ENCODE data around the gene CIAO2B. TPM values are rescaled to one million over a fixed set of nuclear protein-coding genes. Genes with fewer than 3 reads are reported as not detected.

The CIAO2B gene
- polyA plus RNA-seq, 1 donor from 2014 or later: 339 TPM

DNA sequence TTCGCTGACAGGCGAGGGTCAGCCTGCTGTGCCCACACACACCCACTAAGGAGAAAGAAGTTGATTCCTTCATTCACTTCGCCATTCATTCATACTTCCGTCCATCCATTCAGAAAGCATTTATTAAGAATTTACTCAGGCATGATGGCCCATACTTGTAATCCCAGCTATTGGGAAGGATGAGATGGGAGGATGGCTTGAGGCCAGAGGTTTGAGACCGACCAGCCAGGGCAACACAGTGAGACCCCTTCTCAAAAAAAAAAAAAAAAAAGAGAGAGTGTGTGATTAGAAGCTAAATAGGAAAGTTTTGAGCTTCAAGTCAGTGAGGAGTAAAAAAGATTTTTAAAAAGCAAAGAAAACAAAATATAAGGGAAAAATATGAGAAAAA, 9.8 kb upstream of the CIAO2B start:
- H3K4me3 ChIP-seq (ENCODE audit: low read length): no peak overlapping the region
- no peaks in the 10 kb centered on the region for H4K20me1 ChIP-seq (ENCODE audit: insufficient read depth)
- H3K9me3 ChIP-seq (ENCODE audit: low read length): no peaks in the 10 kb centered on the region
- H3F3A ChIP-seq (ENCODE audit: insufficient read depth, low read length, poor library complexity, severe bottlenecking): no peaks in the 10 kb centered on the region
- H2AFZ ChIP-seq (ENCODE audit: low read depth, low read length): no peak overlapping the region
- H3K79me2 ChIP-seq (replicated peaks; ENCODE audit: insufficient read depth, low read length): no peaks in the 10 kb centered on the region
- TF ChIP-seq MXI1 (conservative IDR thresholded peaks at IDR 0.05; ENCODE audit: poor library complexity, severe bottlenecking) (no peak), POLR2AphosphoS5 (IDR thresholded peaks at IDR 0.05) (no peak), SMC3 (conservative IDR thresholded peaks at IDR 0.05; ENCODE audit: poor library complexity) (no peak), TAF1 (IDR thresholded peaks at IDR 0.05; ENCODE audit: low read depth) (no peak), REST (IDR thresholded peaks at IDR 0.05; ENCODE audit: borderline replicate concordance) (no peak), RAD21 (conservative IDR thresholded peaks at IDR 0.05) (no peak), EP300 (conservative IDR thresholded peaks at IDR 0.05; ENCODE audit: poor library complexity, severe bottlenecking) (no peak)
- TF ChIP-seq, protein P1, sequence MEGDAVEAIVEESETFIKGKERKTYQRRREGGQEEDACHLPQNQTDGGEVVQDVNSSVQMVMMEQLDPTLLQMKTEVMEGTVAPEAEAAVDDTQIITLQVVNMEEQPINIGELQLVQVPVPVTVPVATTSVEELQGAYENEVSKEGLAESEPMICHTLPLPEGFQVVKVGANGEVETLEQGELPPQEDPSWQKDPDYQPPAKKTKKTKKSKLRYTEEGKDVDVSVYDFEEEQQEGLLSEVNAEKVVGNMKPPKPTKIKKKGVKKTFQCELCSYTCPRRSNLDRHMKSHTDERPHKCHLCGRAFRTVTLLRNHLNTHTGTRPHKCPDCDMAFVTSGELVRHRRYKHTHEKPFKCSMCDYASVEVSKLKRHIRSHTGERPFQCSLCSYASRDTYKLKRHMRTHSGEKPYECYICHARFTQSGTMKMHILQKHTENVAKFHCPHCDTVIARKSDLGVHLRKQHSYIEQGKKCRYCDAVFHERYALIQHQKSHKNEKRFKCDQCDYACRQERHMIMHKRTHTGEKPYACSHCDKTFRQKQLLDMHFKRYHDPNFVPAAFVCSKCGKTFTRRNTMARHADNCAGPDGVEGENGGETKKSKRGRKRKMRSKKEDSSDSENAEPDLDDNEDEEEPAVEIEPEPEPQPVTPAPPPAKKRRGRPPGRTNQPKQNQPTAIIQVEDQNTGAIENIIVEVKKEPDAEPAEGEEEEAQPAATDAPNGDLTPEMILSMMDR (IDR thresholded peaks at IDR 0.05; ENCODE audit: poor library complexity, severe bottlenecking): no peak
- peaks cover 15% of the 10 kb centered on the region for H3K27me3 ChIP-seq (ENCODE audit: insufficient read depth, low read depth, low read length)
- H3K27ac ChIP-seq (ENCODE audit: low read length): no peak overlapping the region
- H3K36me3 ChIP-seq (ENCODE audit: insufficient read depth, low read length): no peaks in the 10 kb centered on the region
- H3K9me2 ChIP-seq (ENCODE audit: insufficient read depth, low read length): no peaks in the 10 kb centered on the region
- H3K4me2 ChIP-seq (ENCODE audit: low read length): no peak overlapping the region
- no peak overlapping the region for H3K9ac ChIP-seq (ENCODE audit: low read length)

DNA sequence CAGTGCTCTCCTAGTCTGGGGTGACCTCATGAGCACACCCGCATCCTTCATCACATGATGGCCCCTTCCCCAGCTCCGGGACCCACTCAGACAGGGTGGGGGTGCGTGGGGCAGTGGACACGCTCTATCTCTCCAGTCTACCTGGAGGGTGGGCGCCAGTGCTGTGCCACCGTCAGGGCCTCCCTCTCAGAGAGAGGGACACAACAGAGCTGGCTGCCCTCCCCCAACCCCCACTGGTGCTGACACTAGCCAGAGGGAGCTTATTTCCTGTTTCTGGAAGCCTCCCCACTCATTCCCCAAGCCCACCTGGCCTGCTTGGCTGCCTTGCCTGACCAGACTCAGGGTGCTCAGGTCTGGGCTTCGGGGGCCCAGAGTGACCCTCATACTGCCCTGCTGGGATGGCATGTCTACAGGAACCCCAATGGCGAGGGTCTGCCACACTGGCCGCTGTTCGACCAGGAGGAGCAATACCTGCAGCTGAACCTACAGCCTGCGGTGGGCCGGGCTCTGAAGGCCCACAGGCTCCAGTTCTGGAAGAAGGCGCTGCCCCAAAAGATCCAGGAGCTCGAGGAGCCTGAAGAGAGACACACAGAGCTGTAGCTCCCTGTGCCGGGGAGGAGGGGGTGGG, 9.3 kb upstream of the CIAO2B start:
- H3K27me3 ChIP-seq (ENCODE audit: insufficient read depth, low read depth, low read length): peaks cover 10% of the 10 kb centered on the region
- no peaks in the 10 kb centered on the region for H4K20me1 ChIP-seq (ENCODE audit: insufficient read depth)

More for the DNA sequence above, 9.3 kb upstream of the CIAO2B start:
- Histone ChIP-seq H3K27ac (ENCODE audit: low read length) (no peak overlapping the region), H3K4me3 (ENCODE audit: low read length) (no peak overlapping the region), H3K36me3 (ENCODE audit: insufficient read depth, low read length) (no peaks in the 10 kb centered on the region), H3F3A (ENCODE audit: insufficient read depth, low read length, poor library complexity, severe bottlenecking) (no peaks in the 10 kb centered on the region), H3K4me2 (ENCODE audit: low read length) (no peak overlapping the region), H3K9me2 (ENCODE audit: insufficient read depth, low read length) (no peaks in the 10 kb centered on the region), H3K9ac (ENCODE audit: low read length) (no peak overlapping the region), H2AFZ (ENCODE audit: low read depth, low read length) (no peak overlapping the region), H3K79me2 (replicated peaks; ENCODE audit: insufficient read depth, low read length) (no peaks in the 10 kb centered on the region), H3K9me3 (ENCODE audit: low read length) (no peaks in the 10 kb centered on the region)
- TF ChIP-seq SMC3 (conservative IDR thresholded peaks at IDR 0.05; ENCODE audit: poor library complexity): no peak
- no peak for TF ChIP-seq REST (IDR thresholded peaks at IDR 0.05; ENCODE audit: borderline replicate concordance)
- TF ChIP-seq TAF1 (IDR thresholded peaks at IDR 0.05; ENCODE audit: low read depth): no peak
- TF ChIP-seq, protein P1 (IDR thresholded peaks at IDR 0.05; ENCODE audit: poor library complexity, severe bottlenecking): no peak
- no peak for TF ChIP-seq MXI1 (conservative IDR thresholded peaks at IDR 0.05; ENCODE audit: poor library complexity, severe bottlenecking)
- no peak for TF ChIP-seq EP300 (conservative IDR thresholded peaks at IDR 0.05; ENCODE audit: poor library complexity, severe bottlenecking)
- no peak for TF ChIP-seq POLR2AphosphoS5 (IDR thresholded peaks at IDR 0.05)
- TF ChIP-seq EZH2 (IDR thresholded peaks at IDR 0.05; ENCODE audit: borderline replicate concordance, insufficient read depth, low read length, poor library complexity, severe bottlenecking): no peak
- no peak for TF ChIP-seq RAD21 (conservative IDR thresholded peaks at IDR 0.05)
